ENCODE data around the gene FAM234B. TPM values are rescaled to one million over a fixed set of nuclear protein-coding genes. Genes with fewer than 3 reads are reported as not detected.
"Not testable (repeated sequence)": the region's sequence is repeated elsewhere in the genome, so short reads cannot be mapped to it uniquely, and the experiment has no call there.

Gene FAM234B
- total RNA-seq, 1 experiment from 2014 or later, result 11.4 TPM

DNA sequence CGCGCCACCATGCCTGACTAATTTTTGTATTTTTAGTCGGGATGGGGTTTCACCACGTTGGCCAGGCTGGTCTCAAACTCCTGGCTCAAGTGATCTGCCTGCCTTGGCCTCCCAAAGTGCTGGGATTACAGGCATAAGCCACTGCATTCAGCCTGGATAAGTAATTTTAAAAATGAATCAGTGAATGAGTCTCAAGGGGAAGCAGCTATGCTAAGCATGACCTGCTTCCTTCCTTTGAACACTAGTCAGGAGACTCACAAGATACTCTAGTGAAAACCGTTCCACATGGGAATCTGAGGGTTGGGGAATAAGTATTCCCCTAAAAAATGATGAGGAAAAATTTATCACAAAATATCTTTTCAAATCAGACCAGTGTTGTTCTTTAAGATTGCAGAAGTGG is 10.7 kb upstream of the FAM234B start:
- Mint-ChIP-seq H3K36me3 (ENCODE audit: insufficient read depth, unreplicated experiment) (no peaks in the 10 kb centered on the region), H3K27ac (ENCODE audit: unreplicated experiment) (no peak overlapping the region), H3K4me1 (ENCODE audit: low read depth, unreplicated experiment) (no peaks in the 10 kb centered on the region), H3K27me3 (ENCODE audit: insufficient read depth, unreplicated experiment) (no peaks in the 10 kb centered on the region), H3K9me3 (ENCODE audit: unreplicated experiment) (no peaks in the 10 kb centered on the region), H3K4me3 (ENCODE audit: unreplicated experiment) (no peak overlapping the region)
- no peak overlapping the region for H3K4me3 ChIP-seq (ENCODE audit: low read depth, low read length)
- no peaks in the 10 kb centered on the region for H3K4me1 ChIP-seq
- H3K9me3 ChIP-seq, result peaks cover 3% of the 10 kb centered on the region; the same call in 1 of the 2 replicates
- CTCF ChIA-PET, result no interaction called here
- no peaks in the 10 kb centered on the region for H3K36me3 ChIP-seq (ENCODE audit: control insufficient read depth, insufficient read depth, low read length)
- intact Hi-C loops (cut with micrococcal nuclease; ENCODE audit: unreplicated experiment), result no loop called here
- H3K27me3 ChIP-seq (replicated peaks; ENCODE audit: control insufficient read depth, insufficient read depth, low read length), result no peaks in the 10 kb centered on the region
- TF ChIP-seq, protein P1, sequence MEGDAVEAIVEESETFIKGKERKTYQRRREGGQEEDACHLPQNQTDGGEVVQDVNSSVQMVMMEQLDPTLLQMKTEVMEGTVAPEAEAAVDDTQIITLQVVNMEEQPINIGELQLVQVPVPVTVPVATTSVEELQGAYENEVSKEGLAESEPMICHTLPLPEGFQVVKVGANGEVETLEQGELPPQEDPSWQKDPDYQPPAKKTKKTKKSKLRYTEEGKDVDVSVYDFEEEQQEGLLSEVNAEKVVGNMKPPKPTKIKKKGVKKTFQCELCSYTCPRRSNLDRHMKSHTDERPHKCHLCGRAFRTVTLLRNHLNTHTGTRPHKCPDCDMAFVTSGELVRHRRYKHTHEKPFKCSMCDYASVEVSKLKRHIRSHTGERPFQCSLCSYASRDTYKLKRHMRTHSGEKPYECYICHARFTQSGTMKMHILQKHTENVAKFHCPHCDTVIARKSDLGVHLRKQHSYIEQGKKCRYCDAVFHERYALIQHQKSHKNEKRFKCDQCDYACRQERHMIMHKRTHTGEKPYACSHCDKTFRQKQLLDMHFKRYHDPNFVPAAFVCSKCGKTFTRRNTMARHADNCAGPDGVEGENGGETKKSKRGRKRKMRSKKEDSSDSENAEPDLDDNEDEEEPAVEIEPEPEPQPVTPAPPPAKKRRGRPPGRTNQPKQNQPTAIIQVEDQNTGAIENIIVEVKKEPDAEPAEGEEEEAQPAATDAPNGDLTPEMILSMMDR (IDR thresholded peaks at IDR 0.05; ENCODE audit: insufficient read depth in 1 of 2, low read depth in 1 of 2, low read length in 1 of 2, severe bottlenecking in 1 of 2, unreplicated experiment in 1 of 2), result no peak
- POLR2A ChIA-PET, result no interaction called here
- DNase-seq, result no peak
- BruUV-seq (replicated peaks), result no TSS peak

DNA sequence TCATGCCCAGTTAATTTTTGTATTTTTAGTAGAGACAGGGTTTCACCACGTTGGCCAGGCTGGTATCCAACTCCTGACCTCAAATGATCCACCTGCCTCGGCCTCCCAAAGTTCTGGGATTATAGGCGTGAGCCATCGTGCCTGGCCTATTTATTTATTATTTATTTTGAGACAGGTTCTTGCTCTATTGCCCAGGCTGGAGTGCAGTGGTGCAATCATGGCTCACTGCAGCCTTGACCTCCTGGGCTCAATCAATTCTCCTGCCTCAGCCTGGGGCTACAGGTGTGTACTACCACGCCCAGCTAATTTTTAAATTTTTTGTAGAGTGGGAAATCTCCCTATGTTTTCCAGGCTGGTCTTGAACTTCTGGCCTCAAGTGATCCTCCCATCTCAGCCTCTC is 8.8 kb upstream of the FAM234B start:
- intact Hi-C loops (cut with micrococcal nuclease; ENCODE audit: unreplicated experiment); BruUV-seq (replicated peaks); H3K36me3 ChIP-seq (ENCODE audit: control insufficient read depth, insufficient read depth, low read length); H3K4me1 ChIP-seq; POLR2A ChIA-PET; H3K4me3 ChIP-seq (ENCODE audit: low read depth, low read length); H3K27ac Mint-ChIP-seq (ENCODE audit: unreplicated experiment); DNase-seq; H3K4me1 Mint-ChIP-seq (ENCODE audit: low read depth, unreplicated experiment); H3K27me3 Mint-ChIP-seq (ENCODE audit: insufficient read depth, unreplicated experiment); H3K36me3 Mint-ChIP-seq (ENCODE audit: insufficient read depth, unreplicated experiment); H3K27me3 ChIP-seq (replicated peaks; ENCODE audit: control insufficient read depth, insufficient read depth, low read length); H3K9me3 ChIP-seq; CTCF ChIA-PET; H3K9me3 Mint-ChIP-seq (ENCODE audit: unreplicated experiment); H3K4me3 Mint-ChIP-seq (ENCODE audit: unreplicated experiment): not testable (repeated sequence)

DNA sequence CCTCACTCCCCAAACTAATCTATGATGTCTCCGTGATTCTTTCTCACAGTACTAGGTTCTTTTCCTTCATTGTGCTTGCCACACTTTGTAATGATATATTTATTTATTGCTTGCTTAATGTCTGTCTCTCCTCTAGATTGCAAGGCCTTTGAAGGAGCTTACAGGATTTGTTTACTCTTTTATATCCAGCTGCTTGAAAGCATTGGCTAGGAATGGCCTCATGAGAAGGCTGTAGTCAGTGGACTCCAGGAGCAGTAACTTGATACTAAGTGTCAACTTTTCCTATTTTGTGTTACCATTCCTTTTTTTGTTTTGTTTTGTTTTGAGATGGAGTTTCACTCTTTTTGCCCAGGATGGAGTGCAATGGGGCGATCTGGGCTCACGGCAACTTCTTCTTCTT is 7.3 kb upstream of the FAM234B start:
- no peak for DNase-seq
- no peaks in the 10 kb centered on the region for H3K36me3 ChIP-seq (ENCODE audit: control insufficient read depth, insufficient read depth, low read length)
- no peak overlapping the region for H3K4me3 ChIP-seq (ENCODE audit: low read depth, low read length)
- ChIA-PET POLR2A (no interaction called here), CTCF (no interaction called here)
- Mint-ChIP-seq H3K27ac (ENCODE audit: unreplicated experiment) (no peak overlapping the region), H3K27me3 (ENCODE audit: insufficient read depth, unreplicated experiment) (no peaks in the 10 kb centered on the region), H3K9me3 (ENCODE audit: unreplicated experiment) (no peaks in the 10 kb centered on the region), H3K4me1 (ENCODE audit: low read depth, unreplicated experiment) (peaks cover 4% of the 10 kb centered on the region), H3K4me3 (ENCODE audit: unreplicated experiment) (no peak overlapping the region), H3K36me3 (ENCODE audit: insufficient read depth, unreplicated experiment) (no peaks in the 10 kb centered on the region)
- H3K27me3 ChIP-seq (replicated peaks; ENCODE audit: control insufficient read depth, insufficient read depth, low read length), result no peaks in the 10 kb centered on the region
- TF ChIP-seq, protein P1 (IDR thresholded peaks at IDR 0.05; ENCODE audit: insufficient read depth in 1 of 2, low read depth in 1 of 2, low read length in 1 of 2, severe bottlenecking in 1 of 2, unreplicated experiment in 1 of 2), result no peak
- no TSS peak for BruUV-seq (replicated peaks)
- peaks cover 3% of the 10 kb centered on the region; the same call in 1 of the 2 replicates for H3K9me3 ChIP-seq
- 0 out of 2 replicates have a peak, but pooled peaks cover 6% of the 10 kb centered on the region for H3K4me1 ChIP-seq
- intact Hi-C loops (cut with micrococcal nuclease; ENCODE audit: unreplicated experiment), result no loop called here

All from Caco-2 (cell line).